Measurements from ENCODE around the gene DNM1. TPM values are rescaled to one million over a fixed set of nuclear protein-coding genes. Genes with fewer than 3 reads are reported as not detected.

DNM1 gene
- polyA plus RNA-seq, 1 of the 3 experiments (the other 2 are of a cell fraction): 35.7 TPM

- TF ChIP-seq CTCF (IDR thresholded peaks at IDR 0.05) (no peak), FOSL2 (IDR thresholded peaks at IDR 0.05; ENCODE audit: borderline replicate concordance, low read depth) (no peak), RCOR1 (IDR thresholded peaks at IDR 0.05; ENCODE audit: low read length) (no peak), NRF1 (IDR thresholded peaks at IDR 0.05; ENCODE audit: low read depth, low read length) (no peak), SMC3 (IDR thresholded peaks at IDR 0.05; ENCODE audit: low read depth, low read length) (no peak), NFIC (IDR thresholded peaks at IDR 0.05; ENCODE audit: borderline replicate concordance) (no peak), SIN3A (IDR thresholded peaks at IDR 0.05; ENCODE audit: borderline replicate concordance, low read depth, low read length) (no peak), GABPA (IDR thresholded peaks at IDR 0.05; ENCODE audit: low read depth) (no peak)
These were observed 50.2 kb downstream of the DNM1 start (continued) for GRCh38 chr9:128253140-128253990.

- H3K36me3 ChIP-seq (replicated peaks in 1 of 2; ENCODE audit: control insufficient read depth in 1 of 2, insufficient read depth in 2 of 2, low read length in 1 of 2): peaks cover 13 to 23% of the 10 kb centered on the region in 2 experiments
- H3K4me2 ChIP-seq: no peak overlapping the region
- no peaks in the 10 kb centered on the region for H3K9me2 ChIP-seq
- no peak overlapping the region for H3K9ac ChIP-seq
- TF ChIP-seq TCF12 (IDR thresholded peaks at IDR 0.05): no peak
- TF ChIP-seq RFX5 (IDR thresholded peaks at IDR 0.05; ENCODE audit: low read length): no peak
- TF ChIP-seq PBX3 (IDR thresholded peaks at IDR 0.05): no peak
- TF ChIP-seq REST (IDR thresholded peaks at IDR 0.05; ENCODE audit: low read depth, low read length): no peak
- no peak for TF ChIP-seq TEAD4 (IDR thresholded peaks at IDR 0.05; ENCODE audit: borderline replicate concordance, insufficient read depth)
- TF ChIP-seq USF1 (IDR thresholded peaks at IDR 0.05; ENCODE audit: borderline replicate concordance, low read depth): no peak
- no peak for TF ChIP-seq TAF1 (IDR thresholded peaks at IDR 0.05; ENCODE audit: borderline replicate concordance, low read depth, low read length)
- no peak for TF ChIP-seq EZH2phosphoT487 (IDR thresholded peaks at IDR 0.05; ENCODE audit: borderline replicate concordance, low read depth)
- TF ChIP-seq CHD2 (IDR thresholded peaks at IDR 0.05; ENCODE audit: low read length, partially characterized antibody): no peak
- no peak for TF ChIP-seq RXRA (IDR thresholded peaks at IDR 0.05; ENCODE audit: borderline replicate concordance, low read depth)
- TF ChIP-seq MEF2A (IDR thresholded peaks at IDR 0.05; ENCODE audit: borderline replicate concordance, low read depth): no peak
- no peak for TF ChIP-seq ELF1 (IDR thresholded peaks at IDR 0.05)
- TF ChIP-seq EP300 (IDR thresholded peaks at IDR 0.05; ENCODE audit: borderline replicate concordance in 1 of 2, low read depth in 1 of 2, low read length in 1 of 2): no peak
- TF ChIP-seq GABPA (IDR thresholded peaks at IDR 0.05; ENCODE audit: low read depth): no peak
- no peak for TF ChIP-seq FOXM1 (IDR thresholded peaks at IDR 0.05; ENCODE audit: low read depth)
- TF ChIP-seq NRF1 (IDR thresholded peaks at IDR 0.05; ENCODE audit: low read depth, low read length): no peak
- H3K4me1 ChIP-seq (ENCODE audit: control insufficient read depth in 1 of 2, insufficient read depth in 2 of 2, low read depth in 1 of 2, low read length in 1 of 2): peaks cover 0 to 4% of the 10 kb centered on the region in 2 experiments; a peak in 1 of 4 replicates
- CTCF ChIA-PET: interaction anchor here (1.4 to 2.9 kb wide), 3 partner anchors 9 to 158 kb away, joined by 4 to 18 read pairs (median 9); no protein-coding TSS in a partner anchor
- DNase-seq: no peak
- peaks cover 18% of the 10 kb centered on the region for H3F3A ChIP-seq (replicated peaks; ENCODE audit: insufficient read depth)
- no peaks in the 10 kb centered on the region for H3K79me2 ChIP-seq (ENCODE audit: insufficient read depth)
- no peak overlapping the region for H3K27ac ChIP-seq (ENCODE audit: low read depth in 2 of 2, low read length in 1 of 2)
- no peaks in the 10 kb centered on the region for H3K9me3 ChIP-seq
- POLR2A ChIA-PET: no interaction called here
- WGBS (ENCODE audit: low lambda C conversion rate): 97% methylated on average over 6 of the region's 7 CpGs
- H3K4me3 ChIP-seq (ENCODE audit: low read depth in 2 of 2, low read length in 1 of 2): no peak overlapping the region
- H2AFZ ChIP-seq (ENCODE audit: low read depth): no peak overlapping the region
- H3K27me3 ChIP-seq (ENCODE audit: insufficient read depth): no peaks in the 10 kb centered on the region
- no peaks in the 10 kb centered on the region for H4K20me1 ChIP-seq (ENCODE audit: insufficient read depth)
These were observed 50.8 kb downstream of the DNM1 start for GRCh38 chr9:128253991-128254346.

Data from SK-N-SH (cell line).